ENCODE data around the gene ARHGAP42. TPM values are rescaled to one million over a fixed set of nuclear protein-coding genes. Genes with fewer than 3 reads are reported as not detected.

The ARHGAP42 gene
- total and polyA plus RNA-seq, 2 of the 4 experiments (the other 2 are of a cell fraction), result 2.9 to 7.3 TPM

DNA sequence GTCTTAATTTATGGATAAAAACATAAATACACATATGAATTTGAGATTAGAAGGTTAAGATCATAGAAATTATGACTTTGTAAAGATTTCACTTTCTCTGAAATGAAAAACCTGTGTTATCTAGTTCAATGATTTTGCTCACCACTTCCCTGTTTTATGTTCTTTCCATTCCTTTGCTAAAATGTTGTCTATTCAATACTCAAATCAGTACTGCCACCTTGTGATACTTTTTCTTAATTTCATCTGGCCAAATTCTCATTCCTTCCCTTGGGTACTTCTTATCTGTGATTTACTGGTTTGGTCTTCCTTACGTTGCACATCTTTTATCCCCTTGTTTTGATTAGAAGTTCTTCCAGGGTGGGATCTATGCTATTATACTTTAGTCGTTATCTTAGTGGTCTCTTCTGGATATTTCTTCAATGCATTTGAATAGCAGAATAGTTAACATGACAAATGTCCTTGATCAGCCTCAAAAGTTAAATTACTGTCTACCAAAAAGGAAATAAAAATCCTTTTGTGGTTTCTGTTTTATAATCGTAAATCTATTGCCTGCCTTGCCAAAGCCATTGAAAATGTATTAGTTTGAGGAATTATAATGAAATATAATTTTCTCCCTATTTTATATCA, 245.5 kb downstream of the ARHGAP42 start:
- Histone ChIP-seq H4K8ac (ENCODE audit: low read depth in 2 of 2, low read length in 2 of 2) (no peak overlapping the region), H4K91ac (ENCODE audit: insufficient read depth, low read depth, low read length) (no peak overlapping the region), H3K9me1 (ENCODE audit: insufficient read depth, low read length) (peaks cover 3% of the 10 kb centered on the region; the same call in 1 of the 2 replicates), H3K18ac (ENCODE audit: low read depth, low read length) (no peak overlapping the region), H3K27ac (ENCODE audit: insufficient read depth, low read length) (no peak overlapping the region), H2AK5ac (ENCODE audit: low read depth, low read length) (no peak overlapping the region), H3K79me1 (ENCODE audit: low read depth in 1 of 2, low read length in 2 of 2) (peaks cover 0 to under 1% of the 10 kb centered on the region in 2 experiments; a peak in 1 of 4 replicates), H2AFZ (replicated peaks; ENCODE audit: low read length, poor library complexity) (no peak overlapping the region), H3K9ac (ENCODE audit: low read depth, low read length) (no peak overlapping the region), H4K5ac (ENCODE audit: low read depth, low read length) (no peak overlapping the region), H2BK15ac (ENCODE audit: low read depth, low read length) (no peak overlapping the region), H4K20me1 (ENCODE audit: insufficient read depth, low read length) (no peaks in the 10 kb centered on the region), H3K4ac (ENCODE audit: low read depth, low read length) (no peak overlapping the region), H3K4me1 (ENCODE audit: control insufficient read depth, insufficient read depth, low read length) (peaks cover 7% of the 10 kb centered on the region), H3K4me3 (ENCODE audit: insufficient read depth, low read depth, low read length) (no peak overlapping the region), H3K23ac (ENCODE audit: low read depth, low read length) (no peak overlapping the region), H3K56ac (ENCODE audit: extremely low read depth, insufficient read depth, low read length) (no peak overlapping the region), H2BK120ac (ENCODE audit: low read depth, low read length) (no peak overlapping the region), H2BK20ac (ENCODE audit: low read depth, low read length) (no peak overlapping the region), H3K9me3 (ENCODE audit: control insufficient read depth, insufficient read depth, low read length) (no peaks in the 10 kb centered on the region), H3K14ac (replicated peaks; ENCODE audit: low read depth, low read length) (no peak overlapping the region), H3K27me3 (ENCODE audit: control insufficient read depth, insufficient read depth, low read length) (no peaks in the 10 kb centered on the region), H2AK9ac (replicated peaks; ENCODE audit: low read depth, low read length, poor library complexity) (no peak overlapping the region), H3K4me2 (ENCODE audit: low read depth, low read length) (no peak overlapping the region), H3K36me3 (ENCODE audit: control insufficient read depth, insufficient read depth, low read length) (no peaks in the 10 kb centered on the region; the same call in 1 of the 2 replicates), H2BK5ac (ENCODE audit: low read depth, low read length, poor library complexity, severe bottlenecking) (no peak overlapping the region)
- dilution Hi-C loops (cut with HindIII; ENCODE audit: low sequenced_read_pairs, unreplicated experiment) (no loop called here), in situ Hi-C loops (cut with MboI; ENCODE audit: low sequenced_read_pairs) (loop anchor here (5.0 to 25.0 kb wide), 4 partner anchors 75 to 1420 kb away; no protein-coding TSS in a partner anchor), intact Hi-C loops (cut with micrococcal nuclease) (loop anchor here (1.0 to 10.0 kb wide), 3 partner anchors 250 to 1168 kb away; no protein-coding TSS in a partner anchor)
- DNase-seq (peak; percentile 55), ATAC-seq (ENCODE audit: low read depth) (peak; percentile 56; the same call in 1 of the 2 replicates)
- TF ChIP-seq SMC3 (IDR thresholded peaks at IDR 0.05; ENCODE audit: low read depth, low read length) (peak; percentile 65), MAZ (IDR thresholded peaks at IDR 0.05; ENCODE audit: borderline replicate concordance, low read depth, low read length) (no peak), RCOR1 (IDR thresholded peaks at IDR 0.05; ENCODE audit: insufficient replicate concordance, low read length) (no peak), MXI1 (IDR thresholded peaks at IDR 0.05; ENCODE audit: borderline replicate concordance, low read depth, low read length) (no peak), RAD21 (IDR thresholded peaks at IDR 0.05; ENCODE audit: low read length) (peak; percentile 79)
- TF ChIP-seq, protein P1, sequence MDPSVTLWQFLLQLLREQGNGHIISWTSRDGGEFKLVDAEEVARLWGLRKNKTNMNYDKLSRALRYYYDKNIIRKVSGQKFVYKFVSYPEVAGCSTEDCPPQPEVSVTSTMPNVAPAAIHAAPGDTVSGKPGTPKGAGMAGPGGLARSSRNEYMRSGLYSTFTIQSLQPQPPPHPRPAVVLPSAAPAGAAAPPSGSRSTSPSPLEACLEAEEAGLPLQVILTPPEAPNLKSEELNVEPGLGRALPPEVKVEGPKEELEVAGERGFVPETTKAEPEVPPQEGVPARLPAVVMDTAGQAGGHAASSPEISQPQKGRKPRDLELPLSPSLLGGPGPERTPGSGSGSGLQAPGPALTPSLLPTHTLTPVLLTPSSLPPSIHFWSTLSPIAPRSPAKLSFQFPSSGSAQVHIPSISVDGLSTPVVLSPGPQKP (IDR thresholded peaks at IDR 0.05; ENCODE audit: borderline replicate concordance, low read depth, low read length), result no peak
- TF ChIP-seq, protein P2, sequence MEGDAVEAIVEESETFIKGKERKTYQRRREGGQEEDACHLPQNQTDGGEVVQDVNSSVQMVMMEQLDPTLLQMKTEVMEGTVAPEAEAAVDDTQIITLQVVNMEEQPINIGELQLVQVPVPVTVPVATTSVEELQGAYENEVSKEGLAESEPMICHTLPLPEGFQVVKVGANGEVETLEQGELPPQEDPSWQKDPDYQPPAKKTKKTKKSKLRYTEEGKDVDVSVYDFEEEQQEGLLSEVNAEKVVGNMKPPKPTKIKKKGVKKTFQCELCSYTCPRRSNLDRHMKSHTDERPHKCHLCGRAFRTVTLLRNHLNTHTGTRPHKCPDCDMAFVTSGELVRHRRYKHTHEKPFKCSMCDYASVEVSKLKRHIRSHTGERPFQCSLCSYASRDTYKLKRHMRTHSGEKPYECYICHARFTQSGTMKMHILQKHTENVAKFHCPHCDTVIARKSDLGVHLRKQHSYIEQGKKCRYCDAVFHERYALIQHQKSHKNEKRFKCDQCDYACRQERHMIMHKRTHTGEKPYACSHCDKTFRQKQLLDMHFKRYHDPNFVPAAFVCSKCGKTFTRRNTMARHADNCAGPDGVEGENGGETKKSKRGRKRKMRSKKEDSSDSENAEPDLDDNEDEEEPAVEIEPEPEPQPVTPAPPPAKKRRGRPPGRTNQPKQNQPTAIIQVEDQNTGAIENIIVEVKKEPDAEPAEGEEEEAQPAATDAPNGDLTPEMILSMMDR (conservative IDR thresholded peaks at IDR 0.05; ENCODE audit: low read depth, low read length), result peak; percentile 73
- ChIA-PET CTCF (interaction anchor here (2.8 kb wide), 1 partner anchor 355 kb away, joined by 8 read pairs; no protein-coding TSS in a partner anchor), POLR2A (ENCODE audit: unreplicated experiment) (no interaction called here)
- no TSS peak for BruUV-seq (replicated peaks)
- no CpG with 5 or more reads among the region's 3 CpGs for WGBS, 2 experiments (ENCODE audit: extremely low coverage in 2 of 2, insufficient read length in 1 of 2)

All from IMR-90 (cell line).